Posterior cingulate gyrus (tissue), 11 donors: ENCODE results near the gene PRKCE.
"Not testable (repeated sequence)": the region's sequence is repeated elsewhere in the genome, so short reads cannot be mapped to it uniquely, and the experiment has no call there.

Experiments used
- DNase-seq, 10 donors: peaks; one replicate each; pipeline versions ENCODE4 v3.0.0 to v3.0.0-alpha.2; 2020 to 2021; ENCODE audit warnings: mixed read lengths in 3 of 10
- intact Hi-C: fragments of 100-400 bp; cut with DNase I; formaldehyde crosslinking; loops from one replicate; pipeline ENCODE4 v1.15.1; 2023

The PRKCE gene

DNA sequence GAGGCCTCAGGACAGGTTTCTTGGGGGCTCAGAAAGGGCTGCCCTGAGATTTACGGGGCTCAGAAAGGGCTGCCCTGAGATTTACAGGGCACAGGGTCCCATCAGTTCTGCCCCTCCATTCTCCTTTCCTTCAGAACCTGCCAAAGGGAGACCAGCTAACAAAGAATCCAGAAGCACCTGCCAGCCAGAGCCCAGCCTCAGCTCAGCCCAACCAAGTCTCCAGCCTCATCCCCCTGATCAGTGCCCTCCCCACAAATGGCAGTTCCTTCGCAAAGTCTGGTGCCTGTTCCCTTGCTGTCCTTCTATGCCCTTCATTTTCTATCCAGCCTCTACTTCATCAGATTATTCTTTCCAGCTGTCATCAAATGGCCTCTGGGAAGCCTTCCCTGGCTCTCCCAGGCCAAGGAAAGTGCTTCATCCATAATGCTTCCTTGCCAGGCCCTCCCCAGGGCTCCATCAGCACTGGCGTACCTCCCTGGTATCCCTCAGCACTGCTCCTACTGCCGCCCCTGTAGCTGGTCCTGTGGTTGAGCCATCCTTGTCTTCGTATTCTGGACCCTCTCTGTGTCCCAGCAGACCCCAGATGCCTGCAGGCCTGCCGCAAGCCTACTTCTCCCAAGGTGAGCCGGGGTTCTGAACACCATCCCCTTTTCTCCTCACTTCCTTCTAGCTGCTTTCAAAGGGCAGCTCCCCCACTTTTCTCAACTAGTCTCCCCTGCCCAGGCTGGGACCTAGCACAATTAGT, 549.6 kb downstream of the PRKCE start:
- intact Hi-C loops = no loop called here
- DNase-seq = no peak

DNA sequence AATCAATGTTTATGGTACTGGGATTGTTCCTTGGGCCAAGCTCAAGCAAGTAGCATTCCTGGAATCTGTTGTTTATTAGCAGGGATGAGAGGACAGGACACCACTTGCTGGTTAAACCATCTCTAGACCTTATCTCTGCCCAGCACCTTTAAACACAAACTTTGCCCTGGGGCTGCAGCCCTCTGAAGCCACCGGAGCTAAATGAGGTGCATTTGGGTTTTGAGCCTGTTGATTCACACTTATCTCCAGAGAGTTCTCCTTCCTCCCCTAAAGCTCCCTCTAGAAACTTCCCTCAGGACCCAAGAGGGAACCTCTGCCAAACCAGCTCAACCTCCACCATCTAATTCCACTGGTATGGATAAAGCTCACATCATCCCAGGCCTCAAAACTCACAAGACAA, 551.0 kb downstream of the PRKCE start:
- no peak for DNase-seq
- intact Hi-C loops = no loop called here

GRCh38 chr2:46202987-46203386, 551.5 kb downstream of the PRKCE start:
- intact Hi-C loops = no loop called here

GRCh38 chr2:46203636-46204035, 552.2 kb downstream of the PRKCE start:
- DNase-seq, intact Hi-C loops: not testable (repeated sequence)

More at GRCh38 chr2:46202987-46203386, 551.5 kb downstream of the PRKCE start:
- DNase-seq = no peak

DNA sequence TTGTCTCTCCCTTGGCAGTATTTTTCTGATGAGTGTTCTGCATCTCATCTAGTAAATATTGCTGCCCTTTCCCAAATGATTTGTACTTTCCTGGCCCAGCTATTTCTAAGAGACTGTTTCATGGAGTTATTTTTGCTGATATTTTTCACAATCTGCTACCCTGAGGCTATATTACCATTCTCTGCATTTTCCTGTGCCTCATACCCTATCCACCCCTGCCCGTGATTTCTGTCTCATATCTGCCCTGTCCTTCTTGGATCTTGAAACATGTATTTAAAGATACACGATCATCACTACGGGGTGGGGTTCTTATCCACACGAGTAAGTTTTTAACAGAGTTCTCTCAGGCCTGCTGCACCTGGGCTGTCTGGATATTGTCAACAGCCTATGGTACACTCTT, 556.1 kb downstream of the PRKCE start:
- DNase-seq = no peak
- intact Hi-C loops = no loop called here

DNA sequence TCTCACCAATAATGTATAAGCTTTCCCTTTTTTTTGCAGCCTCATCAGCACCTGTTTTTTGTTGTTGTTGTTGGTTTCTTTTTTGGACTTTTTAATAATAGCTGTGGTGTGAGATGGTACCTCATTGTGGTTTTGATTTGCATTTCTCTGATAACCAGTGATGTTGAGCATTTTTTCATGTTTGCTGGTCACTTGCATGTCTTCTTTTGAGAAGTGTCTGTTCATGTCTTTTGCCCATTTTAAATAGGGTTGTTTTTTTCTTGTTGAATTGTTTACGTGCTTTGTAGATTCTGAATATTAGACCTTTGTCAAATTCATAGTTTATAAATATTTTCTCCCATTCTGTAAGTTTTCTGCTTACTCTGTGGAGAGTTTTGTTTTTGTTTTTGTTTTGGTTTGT, 557.3 kb downstream of the PRKCE start:
- intact Hi-C loops = no loop called here
- DNase-seq = no peak

- DNase-seq = no peak
- intact Hi-C loops = no loop called here
Observed at GRCh38 chr2:46210063-46210462, 558.6 kb downstream of the PRKCE start.

DNA sequence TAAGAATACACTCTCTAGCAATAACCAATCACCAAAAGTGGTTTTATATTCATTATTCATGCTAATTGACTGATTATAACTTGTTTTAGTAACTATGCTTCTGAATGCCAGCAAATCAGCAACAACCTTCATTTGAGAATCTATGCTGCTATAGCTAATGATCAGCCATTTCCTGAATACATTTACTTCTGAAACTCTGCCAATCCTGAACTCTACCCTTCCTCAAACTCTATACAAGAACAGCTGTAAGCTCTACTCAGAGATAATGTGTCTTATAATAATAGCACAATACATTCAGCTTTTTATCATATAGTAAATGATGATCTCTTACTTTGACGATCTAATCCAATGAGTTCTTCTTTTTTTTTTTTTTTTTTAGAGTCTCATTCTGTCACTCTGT, 560.0 kb downstream of the PRKCE start:
- intact Hi-C loops = no loop called here
- no peak for DNase-seq

- intact Hi-C loops = no loop called here
- no peak for DNase-seq
Observed at GRCh38 chr2:46213906-46214305, 562.4 kb downstream of the PRKCE start.

DNA sequence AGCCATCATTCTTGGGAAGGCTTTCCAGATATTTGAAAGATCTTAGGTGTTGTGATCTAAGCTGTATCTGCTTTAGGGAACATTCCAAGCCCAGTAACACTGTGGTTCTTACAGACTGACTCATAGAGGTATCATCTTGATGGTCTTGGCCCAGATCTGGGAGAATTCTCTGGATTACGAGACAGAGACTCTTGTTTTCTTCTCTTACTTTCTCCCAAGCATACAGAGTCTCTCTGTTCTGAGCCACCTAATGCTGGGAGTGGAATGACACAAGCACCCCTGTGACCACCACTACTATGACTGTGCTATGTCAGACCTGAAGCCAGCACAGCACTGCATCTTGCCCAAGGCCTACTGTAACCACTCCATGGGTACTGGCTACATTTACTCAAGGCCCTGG, 564.7 kb downstream of the PRKCE start:
- intact Hi-C loops = no loop called here
- DNase-seq = no peak

- DNase-seq, intact Hi-C loops: not testable (repeated sequence)
Observed at GRCh38 chr2:46223514-46223913, 572.0 kb downstream of the PRKCE start.

DNA sequence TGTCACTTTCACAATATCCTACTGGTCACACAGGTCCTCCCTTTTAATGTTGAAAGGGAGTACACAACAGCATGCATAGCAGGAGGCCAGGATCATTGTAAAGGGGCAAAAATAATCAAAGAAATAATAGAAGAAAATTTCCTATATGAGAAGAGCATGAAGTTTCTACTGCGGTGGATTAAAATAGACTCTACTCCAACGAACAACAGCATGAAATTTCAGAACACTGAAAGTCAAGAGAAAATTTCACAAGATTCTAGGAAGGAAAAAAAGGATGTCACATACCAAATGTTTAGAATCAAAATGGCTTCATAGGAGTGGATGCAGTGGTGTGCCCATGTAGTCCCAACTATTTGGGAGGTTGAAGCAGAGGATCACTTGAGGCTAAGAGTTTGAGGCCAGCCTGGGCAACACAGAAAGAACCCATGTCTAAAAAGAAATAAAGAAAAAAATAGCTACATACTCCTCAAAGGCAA, 573.7 kb downstream of the PRKCE start:
- no peak for DNase-seq
- intact Hi-C loops = no loop called here

- intact Hi-C loops = no loop called here
- DNase-seq = no peak
Observed at GRCh38 chr2:46225730-46226129, 574.3 kb downstream of the PRKCE start.

DNA sequence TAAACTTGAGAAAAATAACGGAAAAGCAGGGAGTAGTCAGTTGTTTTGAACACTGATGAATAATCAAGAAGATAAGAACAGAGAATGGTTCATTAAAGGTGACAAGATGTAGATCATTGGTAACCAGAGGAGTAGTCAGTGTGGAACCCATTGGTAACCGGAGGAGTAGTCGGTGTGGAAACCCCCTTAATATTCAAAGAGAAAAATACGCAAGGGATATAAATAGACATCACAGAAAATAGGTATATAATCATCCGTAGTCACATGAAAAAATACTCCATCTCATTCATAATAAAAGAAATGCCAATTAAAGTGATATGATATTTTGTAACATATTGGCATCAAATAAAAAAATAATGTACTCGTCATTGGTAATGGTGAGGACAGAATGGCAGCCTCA, 575.1 kb downstream of the PRKCE start:
- intact Hi-C loops = no loop called here

DNA sequence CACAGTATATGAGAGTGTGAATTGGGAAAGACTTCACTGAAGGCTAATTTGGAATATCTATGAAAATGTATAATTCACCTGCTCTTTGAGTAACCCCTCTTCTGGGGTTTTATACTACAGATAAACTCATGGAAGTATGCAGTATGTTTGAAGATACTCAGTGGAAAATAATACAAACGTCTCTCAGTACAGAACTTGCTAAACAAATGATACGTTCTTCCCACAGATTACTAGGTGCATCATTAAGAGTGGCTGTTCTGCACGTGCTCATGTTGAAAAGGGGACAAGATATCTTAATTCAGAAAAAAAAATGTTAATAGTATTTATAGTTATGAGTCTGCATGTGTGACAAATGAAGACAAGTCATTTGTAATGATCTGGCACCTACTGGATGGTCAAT, 575.5 kb downstream of the PRKCE start:
- intact Hi-C loops = no loop called here
- DNase-seq = no peak

More for the DNA sequence above, 575.1 kb downstream of the PRKCE start:
- DNase-seq = no peak

GRCh38 chr2:46227674-46228289, 576.3 kb downstream of the PRKCE start:
- intact Hi-C loops = no loop called here

GRCh38 chr2:46229134-46230063, 577.9 kb downstream of the PRKCE start:
- DNase-seq = no peak
- intact Hi-C loops = no loop called here

More at GRCh38 chr2:46227674-46228289, 576.3 kb downstream of the PRKCE start:
- DNase-seq = no peak

DNA sequence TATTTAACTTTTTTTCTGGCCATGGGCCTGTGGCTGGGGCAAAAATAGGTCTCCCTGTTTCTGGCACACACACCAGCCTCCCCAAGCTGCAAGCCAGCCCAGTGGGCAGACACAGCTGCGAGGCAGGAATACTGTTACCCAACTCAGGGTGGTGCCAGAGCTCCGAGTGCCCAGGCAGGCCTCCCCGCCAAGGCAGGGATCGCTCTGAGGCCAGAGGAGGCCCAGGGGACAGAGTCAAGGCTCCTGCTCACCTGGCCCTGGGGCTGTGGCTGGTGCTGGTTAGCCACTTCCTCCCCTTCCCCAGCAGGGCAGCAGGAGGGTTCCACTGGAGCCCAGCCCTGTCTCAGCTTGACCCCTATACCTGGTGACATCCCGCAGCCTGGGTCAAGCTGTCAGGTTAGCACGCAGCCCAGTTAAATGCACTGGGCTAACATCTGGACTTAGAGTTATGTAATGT, 578.7 kb downstream of the PRKCE start:
- intact Hi-C loops = no loop called here
- DNase-seq = peak in 4 of 10 donors; percentile 18 to 91 (median 53)

DNA sequence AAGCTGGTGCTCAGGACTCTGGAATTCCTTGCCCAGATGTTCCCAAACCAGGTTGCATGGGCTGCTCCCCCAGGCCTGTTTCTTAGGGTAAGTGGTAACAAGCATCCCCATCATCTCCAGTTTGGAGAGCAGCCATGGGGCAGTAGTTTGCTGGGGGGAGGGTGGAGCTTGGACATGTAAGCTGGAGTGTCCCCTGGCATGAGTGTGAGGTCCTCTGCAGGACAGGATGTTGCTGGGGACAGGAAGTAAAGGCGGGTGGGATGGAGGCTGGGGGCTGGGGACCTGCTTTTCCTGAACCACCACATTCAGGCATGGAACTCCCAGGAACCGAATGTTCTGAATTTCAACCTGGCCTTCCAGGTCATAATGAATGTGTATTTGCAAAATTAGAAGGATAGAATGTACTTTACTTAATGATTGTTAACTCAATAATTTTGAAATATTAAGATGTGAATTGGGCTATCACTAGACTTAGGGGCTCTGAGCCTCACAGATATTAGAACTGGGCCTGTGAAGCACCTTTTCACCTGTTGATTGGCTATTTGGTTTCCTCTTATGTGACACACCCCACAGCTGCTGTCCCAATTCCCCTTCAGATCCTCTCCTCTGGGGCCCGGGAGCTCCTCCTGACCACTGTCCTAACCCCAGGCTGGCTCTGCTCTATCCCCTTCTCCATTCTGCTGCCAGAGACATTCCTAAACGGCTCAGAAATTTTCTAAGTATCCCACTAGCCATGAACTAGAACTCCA, 579.4 kb downstream of the PRKCE start:
- intact Hi-C loops = no loop called here

DNA sequence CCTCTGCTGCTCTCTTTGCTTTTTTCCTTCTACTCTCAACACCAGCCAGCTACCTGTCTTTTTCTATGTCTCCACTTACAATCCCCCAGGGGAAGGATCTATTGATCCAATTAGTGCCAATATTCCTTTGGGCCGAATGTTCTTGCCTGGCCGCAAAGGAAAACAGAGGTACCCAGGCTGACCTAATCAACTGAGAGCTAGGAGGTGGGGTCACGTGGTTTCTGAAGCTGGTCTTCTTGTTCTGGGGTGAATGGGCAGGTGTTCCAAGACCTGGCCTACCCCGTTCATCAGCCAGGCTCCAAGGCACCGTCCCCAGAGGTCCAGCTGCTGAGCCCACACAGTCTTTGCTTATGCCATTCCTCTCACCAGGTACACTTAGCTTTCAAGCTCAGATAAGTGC, 580.2 kb downstream of the PRKCE start:
- intact Hi-C loops = no loop called here
- DNase-seq = no peak

More for the DNA sequence above, 579.4 kb downstream of the PRKCE start:
- no peak for DNase-seq
